Measurements from ENCODE around the gene CDKL2. TPM values are rescaled to one million over a fixed set of nuclear protein-coding genes. Genes with fewer than 3 reads are reported as not detected.
"Not testable (repeated sequence)": the region's sequence is repeated elsewhere in the genome, so short reads cannot be mapped to it uniquely, and the experiment has no call there.

CDKL2 gene
- polyA plus RNA-seq, 1 donor (not counting 4 experiments of a cell fraction or from before 2014, with no cell fraction given) = 0.64 TPM

DNA sequence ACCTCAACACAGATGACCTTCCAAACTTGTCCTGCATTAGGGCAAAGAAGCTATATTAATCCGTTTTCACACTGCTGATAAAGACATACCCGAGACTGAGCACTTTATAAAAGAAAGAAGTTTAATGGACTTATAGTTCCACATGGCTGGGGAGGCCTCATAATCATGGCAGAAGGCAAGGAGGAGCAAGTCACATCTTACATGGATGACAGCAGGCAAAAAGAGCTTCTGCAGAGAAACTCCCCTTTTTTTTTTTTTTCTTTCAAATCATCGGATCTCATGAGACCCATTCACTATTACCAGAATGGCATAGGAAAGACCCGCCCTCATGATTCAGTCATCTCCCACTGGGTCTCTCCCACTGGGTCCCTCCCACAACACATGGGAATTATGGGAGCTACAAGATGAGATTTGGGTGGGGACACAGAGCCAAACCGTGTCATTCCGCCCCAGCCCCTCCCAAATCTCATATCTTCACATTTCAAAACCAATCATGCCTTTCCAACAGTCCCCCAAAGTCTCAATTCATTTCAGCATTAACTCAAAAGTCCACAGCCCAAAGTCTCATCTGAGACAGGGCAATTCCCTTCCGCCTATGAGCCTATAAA, 98.7 kb downstream of the CDKL2 start:
- H2AFZ ChIP-seq (ENCODE audit: control insufficient read depth, low read length); H3K27ac ChIP-seq (ENCODE audit: control insufficient read depth, insufficient read depth, low read length); H3K27me3 ChIP-seq (ENCODE audit: control insufficient read depth, extremely low read depth, insufficient read depth, low read length); H3K4me2 ChIP-seq (ENCODE audit: control insufficient read depth, extremely low read depth, insufficient read depth, low read depth, low read length); H3K36me3 ChIP-seq (ENCODE audit: control insufficient read depth in 2 of 2, extremely low read depth in 1 of 2, insufficient read depth in 2 of 2, low read length in 2 of 2); H3K9me3 ChIP-seq (ENCODE audit: control insufficient read depth, low read depth, low read length); H3K9me1 ChIP-seq (ENCODE audit: control insufficient read depth, extremely low read depth, insufficient read depth, low read length); H3K9ac ChIP-seq (ENCODE audit: control insufficient read depth, extremely low read depth, insufficient read depth, low read length); H3K4me1 ChIP-seq (ENCODE audit: control insufficient read depth, extremely low read depth, insufficient read depth, low read length); DNase-seq (ENCODE audit: low read depth, low spot score); H4K20me1 ChIP-seq (ENCODE audit: control insufficient read depth, extremely low read depth, insufficient read depth, low read length); H3K4me3 ChIP-seq (ENCODE audit: control insufficient read depth in 2 of 3, extremely low read depth in 1 of 3, insufficient read depth in 2 of 3, low read depth in 1 of 3, low read length in 3 of 3); H3K79me2 ChIP-seq (ENCODE audit: control insufficient read depth, insufficient read depth, low read length); dilution Hi-C loops (cut with MboI; ENCODE audit: extremely low pct_ligation_motif_present, low sequenced_read_pairs); FAIRE-seq: not testable (repeated sequence)

DNA sequence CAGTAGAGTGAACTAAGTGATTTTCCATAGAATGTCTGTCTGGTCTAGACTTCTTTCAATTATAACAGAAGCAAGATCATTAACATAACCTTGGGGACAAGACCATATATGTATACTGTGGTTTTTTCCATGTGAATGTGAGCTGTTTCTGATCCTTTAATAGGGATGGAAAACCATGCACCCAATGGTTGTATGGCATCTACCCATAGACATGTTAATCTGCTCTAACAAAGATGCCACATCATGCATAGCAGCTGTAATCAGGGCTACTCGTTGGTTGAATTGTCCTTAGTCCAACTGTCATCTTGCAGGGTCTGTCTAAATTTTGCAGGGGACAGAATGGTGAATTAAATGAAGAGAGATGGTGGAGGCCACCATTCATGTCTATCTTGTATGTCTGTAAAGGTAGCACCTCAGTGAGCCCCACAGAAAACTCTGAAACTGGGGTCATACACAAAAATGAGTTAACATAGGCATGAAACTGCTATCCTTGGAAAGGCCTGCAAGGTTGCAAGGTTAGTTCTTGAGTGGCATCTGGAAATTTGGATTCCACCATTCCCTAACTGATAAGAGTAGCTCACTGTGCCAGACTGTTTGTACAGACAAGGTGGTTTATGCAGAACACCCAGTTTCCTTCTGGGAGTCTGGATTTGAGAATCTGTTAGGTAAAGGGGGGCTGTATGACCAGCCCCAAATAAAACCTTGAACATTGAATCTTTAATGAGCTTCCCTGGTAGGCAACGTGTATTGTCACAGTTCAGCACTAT, 99.6 kb downstream of the CDKL2 start:
- DNase-seq (ENCODE audit: low read depth, low spot score) (no peak), FAIRE-seq (no peak)
- H3K4me1 ChIP-seq (ENCODE audit: control insufficient read depth, extremely low read depth, insufficient read depth, low read length) = no peaks in the 10 kb centered on the region
- no peak overlapping the region for H3K4me3 ChIP-seq (ENCODE audit: control insufficient read depth in 2 of 3, extremely low read depth in 1 of 3, insufficient read depth in 2 of 3, low read depth in 1 of 3, low read length in 3 of 3)
- no peaks in the 10 kb centered on the region for H3K9me3 ChIP-seq (ENCODE audit: control insufficient read depth, low read depth, low read length)
- no peaks in the 10 kb centered on the region for H3K9me1 ChIP-seq (ENCODE audit: control insufficient read depth, extremely low read depth, insufficient read depth, low read length)
- no peak overlapping the region for H3K4me2 ChIP-seq (ENCODE audit: control insufficient read depth, extremely low read depth, insufficient read depth, low read depth, low read length)
- no peaks in the 10 kb centered on the region for H3K27me3 ChIP-seq (ENCODE audit: control insufficient read depth, extremely low read depth, insufficient read depth, low read length)
- no peak for TF ChIP-seq EZH2 (IDR thresholded peaks at IDR 0.05; ENCODE audit: low read length)
- TF ChIP-seq, protein P1, sequence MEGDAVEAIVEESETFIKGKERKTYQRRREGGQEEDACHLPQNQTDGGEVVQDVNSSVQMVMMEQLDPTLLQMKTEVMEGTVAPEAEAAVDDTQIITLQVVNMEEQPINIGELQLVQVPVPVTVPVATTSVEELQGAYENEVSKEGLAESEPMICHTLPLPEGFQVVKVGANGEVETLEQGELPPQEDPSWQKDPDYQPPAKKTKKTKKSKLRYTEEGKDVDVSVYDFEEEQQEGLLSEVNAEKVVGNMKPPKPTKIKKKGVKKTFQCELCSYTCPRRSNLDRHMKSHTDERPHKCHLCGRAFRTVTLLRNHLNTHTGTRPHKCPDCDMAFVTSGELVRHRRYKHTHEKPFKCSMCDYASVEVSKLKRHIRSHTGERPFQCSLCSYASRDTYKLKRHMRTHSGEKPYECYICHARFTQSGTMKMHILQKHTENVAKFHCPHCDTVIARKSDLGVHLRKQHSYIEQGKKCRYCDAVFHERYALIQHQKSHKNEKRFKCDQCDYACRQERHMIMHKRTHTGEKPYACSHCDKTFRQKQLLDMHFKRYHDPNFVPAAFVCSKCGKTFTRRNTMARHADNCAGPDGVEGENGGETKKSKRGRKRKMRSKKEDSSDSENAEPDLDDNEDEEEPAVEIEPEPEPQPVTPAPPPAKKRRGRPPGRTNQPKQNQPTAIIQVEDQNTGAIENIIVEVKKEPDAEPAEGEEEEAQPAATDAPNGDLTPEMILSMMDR (optimal IDR thresholded peaks at IDR 0.05 in 1 of 3, IDR thresholded peaks at IDR 0.05 in 1 of 3, conservative IDR thresholded peaks at IDR 0.05 in 1 of 3; ENCODE audit: extremely low read depth in 1 of 3, insufficient read depth in 2 of 3, low read length in 3 of 3) = no peak
- H3K36me3 ChIP-seq (ENCODE audit: control insufficient read depth in 2 of 2, extremely low read depth in 1 of 2, insufficient read depth in 2 of 2, low read length in 2 of 2) = peaks cover 3 to 6% of the 10 kb centered on the region in 2 experiments
- no peak overlapping the region for H3K9ac ChIP-seq (ENCODE audit: control insufficient read depth, extremely low read depth, insufficient read depth, low read length)
- no peaks in the 10 kb centered on the region for H4K20me1 ChIP-seq (ENCODE audit: control insufficient read depth, extremely low read depth, insufficient read depth, low read length)
- no peak overlapping the region for H2AFZ ChIP-seq (ENCODE audit: control insufficient read depth, low read length)
- no peaks in the 10 kb centered on the region for H3K79me2 ChIP-seq (ENCODE audit: control insufficient read depth, insufficient read depth, low read length)
- dilution Hi-C loops (cut with MboI; ENCODE audit: extremely low pct_ligation_motif_present, low sequenced_read_pairs) = no loop called here
- no peak overlapping the region for H3K27ac ChIP-seq (ENCODE audit: control insufficient read depth, insufficient read depth, low read length)

Small RNA genes lying within 50 kb of the gene (small RNA-seq; reads per million reads assigned to genes)
- gene RF00019 (ENCODE audit: insufficient read length in 3 of 3, low read depth in 3 of 3, low replicate concordance in 1 of 3) = 0 reads per million in 3 experiments

Other genes starting within 250 kb of the CDKL2 start
- 16.7 to 29.0 TPM (median 28.1 TPM) in 3 replicates for gene RCHY1, start 116.1 kb downstream of the CDKL2 start, polyA plus RNA-seq
- 6.4 to 11.9 TPM (median 9.4 TPM) in 3 replicates for gene THAP6, start 116.1 kb downstream of the CDKL2 start, polyA plus RNA-seq
- gene ODAPH, start 74.5 kb downstream of the CDKL2 start, polyA plus RNA-seq = 0.45 to 0.94 TPM (median 0.59 TPM) in 3 replicates
- gene G3BP2, start 42.9 kb upstream of the CDKL2 start, polyA plus RNA-seq = 85.9 to 137 TPM (median 107 TPM) in 3 replicates
- 47.8 to 75.4 TPM (median 54.2 TPM) in 3 replicates for gene USO1, start 94.0 kb upstream of the CDKL2 start, polyA plus RNA-seq